Mesodermal cell (in vitro differentiated cells): Measurements from ENCODE around the gene MAGI1.

Experiments
- H3K27ac ChIP-seq: 2 replicates; pipeline ENCODE4 v1.7.0; 2013; ENCODE audit warnings: mild to moderate bottlenecking, low read depth, low read length, moderate library complexity; ENCODE audit not compliant: severe bottlenecking
- H3K36me3 ChIP-seq: 2 replicates; pipeline ENCODE4 v1.7.1; 2013; ENCODE audit warnings: mild to moderate bottlenecking, low read length, moderate library complexity; ENCODE audit not compliant: control insufficient read depth, insufficient read depth
- H3K4me1 ChIP-seq: one replicate; pipeline ENCODE4 v1.7.1; 2013; ENCODE audit warnings: mild to moderate bottlenecking, low read length; ENCODE audit not compliant: insufficient read depth, control insufficient read depth, poor library complexity, severe bottlenecking
- H3K4me3 ChIP-seq: 2 replicates; pipeline ENCODE4 v1.7.0; 2013; ENCODE audit warnings: low read length, control low read depth, mild to moderate bottlenecking; ENCODE audit not compliant: insufficient read depth, poor library complexity, severe bottlenecking; ENCODE audit errors: extremely low read depth
- H3K9me3 ChIP-seq: 2 replicates; pipeline ENCODE4 v1.7.1; 2013; ENCODE audit warnings: mild to moderate bottlenecking, low read length, moderate library complexity; ENCODE audit not compliant: control insufficient read depth
- WGBS, 2 experiments: methylation state at CpG; one replicate each; pipeline ENCODE4 v1.1.5; 2013; ENCODE audit warnings: missing lambda C conversion rate in 2 of 2; ENCODE audit not compliant: insufficient coverage in 2 of 2; 5-methylcytosine and 5-hydroxymethylcytosine counted together

Gene MAGI1

GRCh38 chr3:65354880-65355279 lies 683.8 kb downstream of the MAGI1 start:
- H3K4me3 ChIP-seq: no peak overlapping the region
- no peak overlapping the region for H3K27ac ChIP-seq
- H3K9me3 ChIP-seq: no peaks in the 10 kb centered on the region
- 86 to 100% methylated on average over 1 of the region's 4 CpGs for WGBS, 2 experiments
- peaks cover 29% of the 10 kb centered on the region for H3K36me3 ChIP-seq
- peaks cover 4% of the 10 kb centered on the region for H3K4me1 ChIP-seq

DNA sequence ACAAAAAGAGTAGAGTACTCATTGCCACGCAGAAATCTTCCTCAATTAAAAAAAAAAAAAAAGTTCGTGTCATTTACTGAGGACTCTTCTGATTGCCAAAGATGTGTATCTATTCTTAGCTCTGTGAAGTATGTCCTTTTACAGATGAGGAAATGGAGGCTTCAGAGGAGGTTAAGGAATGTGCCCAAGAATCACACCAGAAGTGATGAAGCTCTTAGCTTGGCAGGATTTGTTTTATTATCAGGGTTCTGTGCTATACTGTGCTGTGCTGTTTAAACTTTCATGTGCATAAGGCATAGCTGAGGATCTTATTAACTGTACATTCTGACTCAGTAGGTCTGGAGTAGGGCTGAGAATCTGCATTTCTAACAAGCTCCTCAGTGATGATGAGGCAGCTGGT lies 685.8 kb downstream of the MAGI1 start:
- Histone ChIP-seq H3K4me3 (no peak overlapping the region), H3K36me3 (peaks cover 18% of the 10 kb centered on the region), H3K9me3 (no peaks in the 10 kb centered on the region), H3K27ac (no peak overlapping the region), H3K4me1 (peaks cover 4% of the 10 kb centered on the region)
- WGBS, 2 experiments: no CpG with 5 or more reads among the region's 2 CpGs

- no peak overlapping the region for H3K27ac ChIP-seq
- peaks cover 14% of the 10 kb centered on the region for H3K36me3 ChIP-seq
- H3K4me1 ChIP-seq: peaks cover 4% of the 10 kb centered on the region
- WGBS, 2 experiments: 96 to 100% methylated on average over 3 to 4 of the region's 4 CpGs
- H3K9me3 ChIP-seq: no peaks in the 10 kb centered on the region
- no peak overlapping the region for H3K4me3 ChIP-seq
Observed at GRCh38 chr3:65351753-65352152, 687.0 kb downstream of the MAGI1 start.

DNA sequence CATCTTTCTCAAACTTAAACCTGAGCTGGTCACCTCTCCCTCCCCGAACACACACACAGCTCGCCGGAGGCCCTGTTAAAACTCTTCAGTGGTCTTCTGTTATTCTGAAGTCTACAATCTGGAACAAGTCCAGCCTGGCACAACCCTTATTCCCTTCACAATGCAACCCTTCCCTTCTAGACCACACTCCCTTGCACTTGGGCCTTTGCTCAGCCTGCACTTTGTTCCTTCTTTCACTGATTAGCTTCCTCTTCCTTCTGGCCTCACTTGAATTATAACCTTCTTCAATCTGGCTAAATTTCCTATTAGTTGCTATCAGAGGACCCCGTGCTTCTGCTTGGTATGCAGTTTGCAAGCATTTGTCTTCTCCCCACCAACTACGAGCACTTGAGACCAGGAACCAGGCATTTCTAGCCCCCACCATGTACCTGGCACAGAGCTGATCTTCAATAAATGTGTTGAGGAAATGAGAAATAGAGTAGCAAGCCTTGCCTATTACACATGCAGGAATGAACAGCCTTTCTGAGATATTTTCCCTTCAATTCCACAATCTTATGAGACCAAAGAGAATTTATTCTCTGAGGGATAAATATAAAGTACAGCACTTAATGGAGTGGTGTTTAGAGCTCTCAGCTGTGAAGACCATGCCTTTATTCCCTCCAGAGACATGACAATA lies 687.8 kb downstream of the MAGI1 start:
- Histone ChIP-seq H3K4me3 (no peak overlapping the region), H3K4me1 (peaks cover 4% of the 10 kb centered on the region), H3K9me3 (no peaks in the 10 kb centered on the region), H3K27ac (no peak overlapping the region), H3K36me3 (peaks cover 9% of the 10 kb centered on the region)
- WGBS, 2 experiments: 84 to 90% methylated on average over 3 to 4 of the region's 5 CpGs

- WGBS, 2 experiments: 86% methylated on average over 4 of the region's 8 CpGs; no CpG with 5 or more reads in 1 of the 2 experiments
- peaks cover 4% of the 10 kb centered on the region for H3K4me1 ChIP-seq
- H3K4me3 ChIP-seq: no peak overlapping the region
- H3K36me3 ChIP-seq: no peaks in the 10 kb centered on the region
- no peaks in the 10 kb centered on the region for H3K9me3 ChIP-seq
- H3K27ac ChIP-seq: no peak overlapping the region
Observed at GRCh38 chr3:65348398-65348995, 690.2 kb downstream of the MAGI1 start.

DNA sequence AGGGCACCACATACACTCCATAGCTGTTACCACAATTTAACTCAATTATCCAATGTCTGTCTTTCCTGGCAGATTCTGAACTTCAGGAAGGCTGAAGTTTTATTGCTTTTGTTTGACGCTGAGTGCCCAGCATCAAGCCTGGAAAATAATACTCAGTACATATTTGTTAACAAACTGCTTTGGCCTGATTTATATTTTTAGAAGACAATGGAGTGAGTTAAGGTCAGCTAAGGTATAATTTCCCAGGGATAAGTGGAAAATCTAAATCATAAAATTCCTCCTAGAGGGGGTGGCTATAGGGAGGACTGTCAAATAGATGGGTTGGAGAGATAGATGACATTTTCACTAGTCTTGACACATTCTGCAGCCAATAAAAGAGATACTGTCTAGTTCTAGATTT lies 691.6 kb downstream of the MAGI1 start:
- Histone ChIP-seq H3K4me3 (no peak overlapping the region), H3K4me1 (no peaks in the 10 kb centered on the region), H3K36me3 (no peaks in the 10 kb centered on the region), H3K9me3 (no peaks in the 10 kb centered on the region), H3K27ac (no peak overlapping the region)
- no CpG with 5 or more reads among the region's 1 CpG for WGBS, 2 experiments

GRCh38 chr3:65344846-65345245 lies 693.9 kb downstream of the MAGI1 start:
- Histone ChIP-seq H3K36me3 (no peaks in the 10 kb centered on the region), H3K9me3 (no peaks in the 10 kb centered on the region), H3K27ac (no peak overlapping the region), H3K4me1 (no peaks in the 10 kb centered on the region), H3K4me3 (no peak overlapping the region)
- no CpG with 5 or more reads among the region's 2 CpGs for WGBS, 2 experiments

GRCh38 chr3:65344444-65344843 lies 694.3 kb downstream of the MAGI1 start:
- WGBS, 2 experiments: 0 to 33% methylated on average over 1 of the region's 3 CpGs
- H3K4me3 ChIP-seq: no peak overlapping the region
- no peaks in the 10 kb centered on the region for H3K36me3 ChIP-seq
- no peak overlapping the region for H3K27ac ChIP-seq
- H3K9me3 ChIP-seq: no peaks in the 10 kb centered on the region
- H3K4me1 ChIP-seq: no peaks in the 10 kb centered on the region

DNA sequence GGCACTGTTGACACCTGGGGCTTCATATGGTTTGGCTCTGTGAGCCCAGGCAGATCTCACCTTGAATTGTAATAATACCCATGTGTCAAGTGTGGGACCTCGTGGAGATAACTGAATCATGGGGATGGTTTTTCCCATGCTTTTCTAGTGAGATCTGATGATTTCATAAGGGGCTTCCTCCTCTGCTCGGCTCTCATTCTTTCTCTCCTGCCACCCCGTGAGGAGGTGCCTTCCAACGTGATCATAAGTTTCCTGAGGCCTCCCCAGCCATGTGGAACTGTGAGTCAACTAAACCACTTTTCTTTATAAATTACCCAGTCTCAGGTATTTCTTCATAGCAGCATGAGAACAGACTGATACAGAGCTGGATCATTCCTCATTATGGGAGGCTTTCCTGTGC lies 695.0 kb downstream of the MAGI1 start:
- 75 to 87% methylated on average over 4 of the region's 4 CpGs for WGBS, 2 experiments
- Histone ChIP-seq H3K27ac (no peak overlapping the region), H3K9me3 (no peaks in the 10 kb centered on the region), H3K4me3 (no peak overlapping the region), H3K4me1 (no peaks in the 10 kb centered on the region), H3K36me3 (no peaks in the 10 kb centered on the region)

DNA sequence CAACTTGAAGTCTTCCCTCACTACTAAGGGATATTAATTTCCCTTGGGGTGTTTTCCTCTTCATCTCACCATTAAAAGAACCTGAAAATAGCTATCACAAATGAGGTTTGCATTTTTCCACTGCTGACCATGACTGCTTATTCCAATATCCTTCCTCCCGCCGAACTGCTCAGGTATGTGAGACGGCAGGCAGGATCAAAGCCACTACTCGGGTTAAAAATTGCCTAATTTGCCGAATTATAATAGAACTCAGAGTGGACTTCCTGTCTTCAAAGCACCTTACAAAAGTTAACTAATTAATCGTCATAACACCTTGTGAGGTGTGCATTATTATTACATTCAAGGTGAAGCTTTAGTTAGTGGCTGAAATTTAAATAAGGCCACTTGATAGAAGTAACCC lies 695.7 kb downstream of the MAGI1 start:
- Histone ChIP-seq H3K27ac (no peak overlapping the region), H3K36me3 (no peaks in the 10 kb centered on the region), H3K4me1 (no peaks in the 10 kb centered on the region), H3K4me3 (no peak overlapping the region), H3K9me3 (no peaks in the 10 kb centered on the region)
- WGBS, 2 experiments: 86 to 88% methylated on average over 3 to 5 of the region's 6 CpGs

- H3K4me1 ChIP-seq: no peaks in the 10 kb centered on the region
- no peak overlapping the region for H3K4me3 ChIP-seq
- H3K27ac ChIP-seq: no peak overlapping the region
- H3K9me3 ChIP-seq: no peaks in the 10 kb centered on the region
- 63 to 66% methylated on average over 6 to 7 of the region's 12 CpGs for WGBS, 2 experiments
- H3K36me3 ChIP-seq: no peaks in the 10 kb centered on the region
Observed at GRCh38 chr3:65342084-65342683, 696.5 kb downstream of the MAGI1 start.
